ENCODE results near the gene PDZD4.

PDZD4 gene

GRCh38 chrX:153867139-153867538 lies 36.8 kb upstream of the PDZD4 start:
- DNase-seq: no peak

- no peak for DNase-seq
These were observed 36.1 kb upstream of the PDZD4 start for GRCh38 chrX:153866302-153867019.

GRCh38 chrX:153865685-153866084 lies 35.3 kb upstream of the PDZD4 start:
- no peak for DNase-seq

- DNase-seq: no peak
These were observed 34.9 kb upstream of the PDZD4 start for GRCh38 chrX:153865321-153865580.

- DNase-seq: no peak
These were observed 34.4 kb upstream of the PDZD4 start for GRCh38 chrX:153864561-153865320.

- DNase-seq: no peak
These were observed 33.8 kb upstream of the PDZD4 start for GRCh38 chrX:153864101-153864500.

- DNase-seq: no peak
These were observed 33.1 kb upstream of the PDZD4 start for GRCh38 chrX:153863251-153863991.

- no peak for DNase-seq
These were observed 32.3 kb upstream of the PDZD4 start for GRCh38 chrX:153862369-153863250.

GRCh38 chrX:153861733-153862310 lies 31.5 kb upstream of the PDZD4 start:
- DNase-seq: no peak

- DNase-seq: no peak
These were observed 30.8 kb upstream of the PDZD4 start for GRCh38 chrX:153861151-153861550.

GRCh38 chrX:153857348-153857903 lies 27.1 kb upstream of the PDZD4 start:
- DNase-seq: no peak

GRCh38 chrX:153854702-153855101 lies 24.4 kb upstream of the PDZD4 start:
- no peak for DNase-seq

- no peak for DNase-seq
These were observed 23.5 kb upstream of the PDZD4 start for GRCh38 chrX:153853902-153854267.

GRCh38 chrX:153853180-153853901 lies 23.0 kb upstream of the PDZD4 start:
- no peak for DNase-seq

- DNase-seq: no peak
These were observed 21.6 kb upstream of the PDZD4 start for GRCh38 chrX:153851981-153852380.

- DNase-seq: no peak
These were observed 18.0 kb upstream of the PDZD4 start for GRCh38 chrX:153848325-153848724.

- DNase-seq: no peak
These were observed 15.5 kb upstream of the PDZD4 start for GRCh38 chrX:153845842-153846241.

- no peak for DNase-seq
These were observed 14.9 kb upstream of the PDZD4 start for GRCh38 chrX:153845195-153845594.

- no peak for DNase-seq
These were observed 14.3 kb upstream of the PDZD4 start for GRCh38 chrX:153844509-153845082.

- DNase-seq: no peak
These were observed 6.6 kb upstream of the PDZD4 start for GRCh38 chrX:153836921-153837320.

GRCh38 chrX:153832728-153833127 lies 2.4 kb upstream of the PDZD4 start:
- no peak for DNase-seq

All from stimulated activated naive CD4-positive, alpha-beta T cell (primary cell).